ENCODE results near the gene USH2A. TPM values are rescaled to one million over a fixed set of nuclear protein-coding genes. Genes with fewer than 3 reads are reported as not detected.

Gene USH2A
- total and polyA plus RNA-seq, 3 donors from 2014 or later = 1.6 to 2.5 (median 1.8) TPM

- H3K36me3 ChIP-seq (ENCODE audit: low read depth, missing control alignments) = no peaks in the 10 kb centered on the region
- no peak for TF ChIP-seq POLR2A (IDR thresholded peaks at IDR 0.05)
- H3K4me1 ChIP-seq = no peaks in the 10 kb centered on the region
- WGBS, 2 donors = 65 to 73% methylated on average over 2 of the region's 2 CpGs
- H3K9me3 ChIP-seq = no peaks in the 10 kb centered on the region
- intact Hi-C loops (cut with DNase I; ENCODE audit: low total_unique reads) = no loop called here
- DNase-seq = no peak
- H3K27me3 ChIP-seq = no peaks in the 10 kb centered on the region
- H3K4me3 ChIP-seq = no peak overlapping the region
- H3K27ac ChIP-seq = no peak overlapping the region
These were observed 535.6 kb downstream of the USH2A start for GRCh38 chr1:215887627-215888026.

- no peak overlapping the region for H3K27ac ChIP-seq
- no peaks in the 10 kb centered on the region for H3K4me1 ChIP-seq
- no peaks in the 10 kb centered on the region for H3K27me3 ChIP-seq
- intact Hi-C loops (cut with DNase I; ENCODE audit: low total_unique reads) = no loop called here
- H3K9me3 ChIP-seq = no peaks in the 10 kb centered on the region
- WGBS, 2 donors = 80 to 85% methylated on average over 3 of the region's 3 CpGs
- no peaks in the 10 kb centered on the region for H3K36me3 ChIP-seq (ENCODE audit: low read depth, missing control alignments)
- no peak overlapping the region for H3K4me3 ChIP-seq
- DNase-seq = no peak
- no peak for TF ChIP-seq POLR2A (IDR thresholded peaks at IDR 0.05)
- no peak for TF ChIP-seq CTCF (IDR thresholded peaks at IDR 0.05)
These were observed 540.2 kb downstream of the USH2A start for GRCh38 chr1:215883004-215883403.

- H3K27me3 ChIP-seq = no peaks in the 10 kb centered on the region
- H3K4me3 ChIP-seq = no peak overlapping the region
- no peak overlapping the region for H3K27ac ChIP-seq
- WGBS, 2 donors = 75 to 79% methylated on average over 5 of the region's 5 CpGs
- no peaks in the 10 kb centered on the region for H3K9me3 ChIP-seq
- no peaks in the 10 kb centered on the region for H3K36me3 ChIP-seq (ENCODE audit: low read depth, missing control alignments)
- intact Hi-C loops (cut with DNase I; ENCODE audit: low total_unique reads) = no loop called here
- H3K4me1 ChIP-seq = no peaks in the 10 kb centered on the region
- TF ChIP-seq CTCF (IDR thresholded peaks at IDR 0.05) (no peak), POLR2A (IDR thresholded peaks at IDR 0.05) (no peak)
- DNase-seq = no peak
These were observed 544.4 kb downstream of the USH2A start for GRCh38 chr1:215878843-215879242.

- Histone ChIP-seq H3K4me1 (no peaks in the 10 kb centered on the region), H3K4me3 (no peak overlapping the region), H3K36me3 (ENCODE audit: low read depth, missing control alignments) (no peaks in the 10 kb centered on the region), H3K9me3 (no peaks in the 10 kb centered on the region), H3K27ac (no peak overlapping the region), H3K27me3 (no peaks in the 10 kb centered on the region)
- intact Hi-C loops (cut with DNase I; ENCODE audit: low total_unique reads) = no loop called here
- no peak for TF ChIP-seq CTCF (IDR thresholded peaks at IDR 0.05)
- TF ChIP-seq POLR2A (IDR thresholded peaks at IDR 0.05) = no peak
- 78 to 79% methylated on average over 5 of the region's 5 CpGs for WGBS, 2 donors
- DNase-seq = no peak
These were observed 545.1 kb downstream of the USH2A start for GRCh38 chr1:215878128-215878527.

GRCh38 chr1:215877452-215877951 lies 545.7 kb downstream of the USH2A start:
- WGBS, 2 donors = 36 to 39% methylated on average over 5 of the region's 5 CpGs
- no peak overlapping the region for H3K27ac ChIP-seq
- H3K9me3 ChIP-seq = no peaks in the 10 kb centered on the region
- H3K4me1 ChIP-seq = no peaks in the 10 kb centered on the region
- no peak overlapping the region for H3K4me3 ChIP-seq
- H3K27me3 ChIP-seq = no peaks in the 10 kb centered on the region
- TF ChIP-seq POLR2A (IDR thresholded peaks at IDR 0.05) (no peak), CTCF (IDR thresholded peaks at IDR 0.05) (no peak)
- DNase-seq = no peak
- intact Hi-C loops (cut with DNase I; ENCODE audit: low total_unique reads) = no loop called here
- H3K36me3 ChIP-seq (ENCODE audit: low read depth, missing control alignments) = no peaks in the 10 kb centered on the region

Measured in testis (tissue), 3 donors.